ENCODE measurements around the gene SNAPC2.

SNAPC2 gene

GRCh38 chr19:7923295-7924191 is 3.4 kb downstream of the SNAPC2 start:
- Histone ChIP-seq H3K36me3 (no peaks in the 10 kb centered on the region), H3K4me1 (ENCODE audit: control insufficient read depth in 1 of 2, insufficient read depth in 1 of 2, low read depth in 1 of 2, low read length in 1 of 2) (peaks cover 25 to 42% of the 10 kb centered on the region in 2 experiments), H3K27ac (no peak overlapping the region), H3K27me3 (peaks cover 47% of the 10 kb centered on the region), H3K9me3 (no peaks in the 10 kb centered on the region), H3K4me3 (ENCODE audit: low read depth in 1 of 2, low read length in 1 of 2) (no peak overlapping the region)
- TF ChIP-seq CTCF (IDR thresholded peaks at IDR 0.05): no peak

- H3K4me3 ChIP-seq (ENCODE audit: low read depth in 1 of 2, low read length in 1 of 2): no peak overlapping the region
- H3K27me3 ChIP-seq: peaks cover 40% of the 10 kb centered on the region
- no peak overlapping the region for H3K27ac ChIP-seq
- no peaks in the 10 kb centered on the region for H3K9me3 ChIP-seq
- no peaks in the 10 kb centered on the region for H3K36me3 ChIP-seq
- TF ChIP-seq CTCF (IDR thresholded peaks at IDR 0.05): no peak
- H3K4me1 ChIP-seq (ENCODE audit: control insufficient read depth in 1 of 2, insufficient read depth in 1 of 2, low read depth in 1 of 2, low read length in 1 of 2): peaks cover 25 to 42% of the 10 kb centered on the region in 2 experiments
Observed at GRCh38 chr19:7924241-7924640, 4.1 kb downstream of the SNAPC2 start.

GRCh38 chr19:7924651-7925170 is 4.6 kb downstream of the SNAPC2 start:
- H3K27me3 ChIP-seq: peaks cover 36% of the 10 kb centered on the region
- no peaks in the 10 kb centered on the region for H3K9me3 ChIP-seq
- no peaks in the 10 kb centered on the region for H3K36me3 ChIP-seq
- no peak for TF ChIP-seq CTCF (IDR thresholded peaks at IDR 0.05)
- H3K4me1 ChIP-seq (ENCODE audit: control insufficient read depth in 1 of 2, insufficient read depth in 1 of 2, low read depth in 1 of 2, low read length in 1 of 2): peaks cover 21 to 38% of the 10 kb centered on the region in 2 experiments
- H3K4me3 ChIP-seq (ENCODE audit: low read depth in 1 of 2, low read length in 1 of 2): peak overlapping the region; percentile 40 to 60
- H3K27ac ChIP-seq: no peak overlapping the region

GRCh38 chr19:7925171-7925851 is 5.2 kb downstream of the SNAPC2 start:
- peak; percentile 70 for TF ChIP-seq CTCF (IDR thresholded peaks at IDR 0.05)
- Histone ChIP-seq H3K27ac (no peak overlapping the region), H3K9me3 (no peaks in the 10 kb centered on the region), H3K27me3 (peaks cover 31% of the 10 kb centered on the region), H3K36me3 (peaks cover under 1% of the 10 kb centered on the region), H3K4me1 (ENCODE audit: control insufficient read depth in 1 of 2, insufficient read depth in 1 of 2, low read depth in 1 of 2, low read length in 1 of 2) (peaks cover 17 to 32% of the 10 kb centered on the region in 2 experiments), H3K4me3 (ENCODE audit: low read depth in 1 of 2, low read length in 1 of 2) (peak overlapping the region; percentile 40 to 60)

- Histone ChIP-seq H3K27me3 (peaks cover 31% of the 10 kb centered on the region), H3K27ac (no peak within 1 kb of the TSS), H3K4me3 (ENCODE audit: low read depth in 1 of 2, low read length in 1 of 2) (peak within 1 kb of the TSS; percentile 40 to 60), H3K9me3 (no peaks in the 10 kb centered on the region), H3K4me1 (ENCODE audit: control insufficient read depth in 1 of 2, insufficient read depth in 1 of 2, low read depth in 1 of 2, low read length in 1 of 2) (peaks cover 13 to 26% of the 10 kb centered on the region in 2 experiments), H3K36me3 (peaks cover 9% of the 10 kb centered on the region)
- no peak for TF ChIP-seq CTCF (IDR thresholded peaks at IDR 0.05)
Observed at GRCh38 chr19:7926021-7926726, 6.0 kb downstream of the SNAPC2 start, which contains the start of gene CTXN1. Gene CTXN1, minus strand, starts transcription at chr19:7926135. Its CDS starts 597 bp downstream, at chr19:7925538.
